GM21526 (cell line): ENCODE data around the gene PEAK3.

Experiments
- ATAC-seq: cut with Tn5 transposase; IDR thresholded peaks from one replicate; pipeline ENCODE4 v1.9.1; 2021; ENCODE audit warnings: moderate library complexity; ENCODE audit not compliant: unreplicated experiment, low FRiP score

Gene PEAK3

DNA sequence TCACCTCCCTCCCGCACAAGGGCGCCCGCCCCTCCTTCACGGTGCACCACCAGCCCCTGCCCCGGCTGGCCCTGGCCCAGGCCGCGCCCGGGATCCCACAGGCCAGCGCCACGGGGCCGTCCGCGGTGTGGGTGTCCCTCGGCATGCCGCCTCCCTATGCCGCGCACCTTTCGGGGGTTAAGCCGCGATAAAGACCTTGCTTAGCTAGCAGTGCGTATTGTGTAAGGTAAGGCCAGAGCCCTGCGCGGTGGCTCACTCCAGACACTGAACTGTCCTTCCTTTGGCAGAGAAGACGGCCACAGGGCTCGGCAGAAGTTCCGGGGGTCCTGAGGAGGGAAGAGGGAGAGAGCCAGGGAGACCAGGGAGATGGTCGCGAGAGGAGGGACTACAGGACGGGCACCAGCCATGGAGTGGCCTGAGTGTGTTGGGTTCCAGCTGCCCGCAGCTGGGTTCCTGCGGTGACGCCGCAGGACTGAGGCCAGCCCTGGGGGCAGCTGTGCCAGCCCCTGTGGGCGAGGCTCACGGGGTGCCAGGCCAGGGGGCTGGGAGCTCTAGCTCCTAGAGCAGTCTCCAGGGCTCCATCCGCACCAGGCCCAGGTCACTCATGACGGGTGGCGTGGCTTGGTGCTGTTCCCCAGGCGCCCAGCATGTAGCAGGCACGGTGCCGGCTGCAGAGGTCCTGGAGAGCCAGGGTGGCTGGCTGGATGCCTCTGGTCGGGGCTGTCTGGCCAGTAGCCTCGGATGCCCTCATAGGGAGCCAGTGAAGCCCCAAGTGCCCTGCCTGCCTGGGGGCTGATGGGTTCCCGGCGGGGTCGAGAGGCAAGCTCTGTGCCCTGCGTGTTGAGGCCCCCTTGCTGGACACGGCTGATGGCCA lies 53.6 kb downstream of the PEAK3 start:
- ATAC-seq, result no peak

DNA sequence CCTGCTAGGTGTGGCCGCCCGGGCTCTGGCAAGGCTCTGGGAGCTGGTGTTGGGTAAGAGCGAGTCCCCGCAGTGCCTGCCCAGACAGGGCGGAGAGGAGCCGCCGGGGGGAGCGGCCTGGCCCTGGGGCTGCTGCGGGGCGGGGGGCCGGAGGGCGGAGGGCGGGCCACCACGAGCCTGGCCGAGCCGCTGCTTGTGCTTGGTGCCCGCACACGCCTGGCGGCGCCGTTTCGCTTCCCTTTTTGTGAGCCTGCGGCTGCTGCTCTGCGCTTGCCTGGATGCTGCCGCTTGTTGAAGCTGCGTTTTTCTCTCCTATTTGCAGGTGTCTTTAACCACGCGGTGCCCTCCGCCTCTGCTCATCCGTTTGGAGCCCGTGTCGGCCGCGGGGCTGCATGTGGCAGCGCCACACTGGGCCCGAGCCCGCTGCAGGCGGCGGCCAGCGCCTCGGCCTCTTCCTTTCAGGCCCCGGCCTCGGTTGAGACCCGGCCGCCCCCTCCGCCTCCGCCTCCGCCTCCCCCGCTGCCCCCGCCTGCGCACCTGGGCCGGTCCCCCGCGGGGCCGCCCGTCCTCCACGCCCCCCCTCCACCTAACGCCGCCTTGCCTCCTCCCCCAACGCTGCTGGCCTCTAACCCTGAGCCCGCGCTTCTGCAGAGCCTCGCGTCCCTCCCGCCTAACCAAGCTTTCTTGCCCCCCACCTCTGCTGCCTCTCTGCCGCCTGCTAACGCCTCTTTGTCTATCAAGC lies 54.4 kb downstream of the PEAK3 start:
- no peak for ATAC-seq

DNA sequence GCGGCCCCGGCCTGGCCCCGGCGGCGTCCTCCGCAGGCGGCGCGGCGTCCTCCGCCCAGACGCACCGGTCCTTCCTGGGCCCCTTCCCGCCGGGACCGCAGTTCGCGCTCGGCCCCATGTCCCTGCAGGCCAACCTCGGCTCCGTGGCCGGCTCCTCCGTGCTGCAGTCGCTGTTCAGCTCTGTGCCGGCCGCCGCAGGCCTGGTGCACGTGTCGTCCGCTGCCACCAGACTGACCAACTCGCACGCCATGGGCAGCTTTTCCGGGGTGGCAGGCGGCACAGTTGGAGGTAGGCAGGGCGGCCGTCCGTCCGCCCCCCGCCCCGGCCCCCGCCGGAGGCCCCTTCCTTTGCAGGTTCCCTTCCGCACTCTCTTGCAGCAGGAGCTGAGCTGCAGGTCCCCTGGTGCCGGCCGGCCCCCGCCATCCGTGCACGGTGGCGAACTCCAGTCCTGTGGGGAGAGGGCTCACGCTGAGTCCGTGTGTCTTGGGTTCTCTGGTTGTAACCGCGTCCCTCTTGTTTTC lies 55.1 kb downstream of the PEAK3 start:
- no peak for ATAC-seq

DNA sequence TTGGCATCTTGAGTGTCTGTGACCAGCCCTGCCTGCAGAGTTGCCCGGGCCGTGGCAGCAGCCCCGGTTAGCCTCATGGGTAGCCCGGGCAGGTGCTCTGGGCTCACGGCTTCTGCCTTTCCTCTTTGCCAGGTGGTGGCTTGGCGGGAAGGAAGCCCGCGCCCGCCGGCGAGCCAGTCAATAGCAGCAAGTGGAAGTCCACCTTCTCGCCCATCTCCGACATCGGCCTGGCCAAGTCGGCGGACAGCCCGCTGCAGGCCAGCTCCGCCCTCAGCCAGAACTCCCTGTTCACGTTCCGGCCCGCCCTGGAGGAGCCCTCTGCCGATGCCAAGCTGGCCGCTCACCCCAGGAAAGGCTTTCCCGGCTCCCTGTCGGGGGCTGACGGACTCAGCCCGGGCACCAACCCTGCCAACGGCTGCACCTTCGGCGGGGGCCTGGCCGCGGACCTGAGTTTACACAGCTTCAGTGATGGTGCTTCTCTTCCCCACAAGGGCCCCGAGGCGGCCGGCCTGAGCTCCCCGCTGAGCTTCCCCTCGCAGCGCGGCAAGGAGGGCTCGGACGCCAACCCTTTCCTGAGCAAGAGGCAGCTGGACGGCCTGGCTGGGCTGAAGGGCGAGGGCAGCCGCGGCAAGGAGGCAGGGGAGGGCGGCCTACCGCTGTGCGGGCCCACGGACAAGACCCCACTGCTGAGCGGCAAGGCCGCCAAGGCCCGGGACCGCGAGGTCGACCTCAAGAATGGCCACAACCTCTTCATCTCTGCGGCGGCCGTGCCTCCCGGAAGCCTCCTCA lies 55.7 kb downstream of the PEAK3 start:
- ATAC-seq, result no peak

DNA sequence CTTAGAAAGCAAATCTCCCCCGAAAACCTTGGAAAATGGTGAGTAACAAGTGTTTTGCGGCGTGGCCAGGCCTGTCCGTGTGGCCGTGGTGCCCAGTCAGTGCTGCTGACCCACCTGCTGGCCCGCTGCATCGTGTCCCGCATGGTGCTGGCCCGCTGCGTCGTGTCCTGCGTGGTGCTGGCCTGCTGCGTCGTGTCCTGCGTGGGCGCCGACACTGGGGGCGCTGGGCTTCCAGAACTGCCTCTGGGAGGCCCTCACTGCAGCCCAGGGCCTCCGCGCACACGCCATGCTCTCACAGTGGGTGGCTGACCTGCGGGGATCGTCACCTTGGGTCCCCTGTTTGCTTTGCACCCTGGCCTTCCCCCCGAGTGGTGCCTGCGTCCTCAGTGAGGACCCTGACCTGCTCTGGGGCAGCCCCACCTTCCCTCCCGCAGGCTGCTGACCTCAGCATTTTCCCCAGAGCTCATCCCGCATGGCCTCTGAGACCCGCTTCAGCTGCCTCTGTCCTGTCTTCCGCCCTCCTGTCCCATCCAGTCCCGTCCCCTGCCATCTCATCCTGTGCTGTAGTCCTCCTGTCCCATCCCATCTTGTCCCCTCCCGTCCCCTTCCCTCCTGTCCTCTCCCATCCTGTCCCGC lies 56.4 kb downstream of the PEAK3 start:
- no peak for ATAC-seq

DNA sequence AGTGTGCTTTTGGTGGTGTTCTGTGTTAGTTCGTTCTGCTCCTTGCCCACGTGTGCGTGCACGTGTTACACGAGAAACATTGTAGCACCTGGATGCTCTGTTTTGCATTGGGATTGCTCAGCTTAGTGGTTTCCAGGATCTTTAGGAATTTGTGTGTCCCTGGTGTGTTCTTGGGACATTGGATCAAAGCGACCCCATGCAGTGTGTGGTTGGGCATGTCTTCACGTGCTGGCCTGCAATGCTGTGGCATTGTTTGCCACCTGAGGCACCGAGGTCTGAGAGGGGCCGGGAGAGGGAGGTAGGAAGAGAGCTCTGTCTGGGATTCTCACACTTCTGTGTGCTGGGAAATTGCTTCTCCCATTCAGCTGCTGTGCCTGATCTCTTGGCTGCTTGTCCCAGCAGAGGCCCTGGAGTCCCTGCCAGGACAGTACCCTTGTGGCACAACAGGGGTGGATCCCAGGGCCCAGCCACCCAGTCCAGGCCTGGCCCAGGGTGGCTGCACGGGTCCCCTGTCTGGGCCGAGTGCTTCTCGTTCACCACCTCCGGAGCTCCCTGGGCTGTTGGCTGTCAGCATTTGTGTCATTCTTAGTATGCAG lies 57.1 kb downstream of the PEAK3 start:
- ATAC-seq, result no peak
